Measurements from ENCODE around the gene PACSIN3.
A peak's percentile ranks its signal among the peaks of the same experiment; 100 is the strongest.

PACSIN3 gene

DNA sequence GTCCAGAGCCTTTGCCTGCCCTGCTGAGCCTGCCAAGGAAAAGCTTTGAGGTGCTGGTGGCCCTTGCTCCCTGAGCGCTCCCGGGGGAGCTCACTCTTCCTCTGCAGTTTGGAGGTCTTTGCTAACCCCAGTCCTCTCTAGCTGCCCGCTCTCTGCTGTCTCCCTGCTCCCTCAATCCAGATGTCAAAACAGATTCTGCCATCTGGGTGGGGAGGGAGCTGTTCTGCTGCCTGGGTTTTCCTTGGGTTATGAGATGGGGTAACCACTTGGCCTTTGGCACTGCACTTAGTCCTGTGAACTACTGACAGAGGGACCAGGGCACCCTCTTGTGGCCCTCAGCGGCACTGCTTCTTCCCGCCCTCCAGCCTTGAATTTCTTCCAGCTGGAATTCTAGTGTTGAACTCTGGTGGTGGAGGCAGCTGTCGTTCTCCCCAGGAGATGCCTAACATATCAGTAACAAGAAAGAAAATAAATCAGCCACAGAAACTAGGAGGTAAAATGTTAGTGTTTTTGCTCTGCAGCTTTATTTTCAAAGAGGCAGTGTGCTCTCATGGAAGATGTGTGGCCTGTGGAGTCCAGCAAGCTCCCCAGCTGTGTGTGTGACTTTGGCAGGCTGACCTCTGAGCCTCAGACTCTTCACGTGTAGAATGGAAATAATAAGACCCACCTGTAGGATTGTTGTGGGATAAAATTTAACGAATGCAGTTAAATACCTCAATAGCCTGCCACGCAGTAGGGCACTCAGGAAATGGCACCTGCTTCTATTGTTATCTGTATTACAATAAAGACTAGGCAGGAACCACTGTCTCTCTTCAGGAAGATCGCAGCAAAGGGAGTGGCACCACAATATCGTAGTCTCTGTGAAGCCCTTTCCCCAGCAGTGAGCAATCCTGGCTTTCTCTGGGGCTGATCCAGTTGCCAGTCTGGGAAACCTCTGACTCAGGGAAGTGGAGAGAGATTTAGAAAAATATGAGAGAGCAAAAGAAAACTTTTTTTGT lies 33.0 kb downstream of the PACSIN3 start:
- peak; percentile 50 for ATAC-seq
- peak; percentile 68 for DNase-seq

DNA sequence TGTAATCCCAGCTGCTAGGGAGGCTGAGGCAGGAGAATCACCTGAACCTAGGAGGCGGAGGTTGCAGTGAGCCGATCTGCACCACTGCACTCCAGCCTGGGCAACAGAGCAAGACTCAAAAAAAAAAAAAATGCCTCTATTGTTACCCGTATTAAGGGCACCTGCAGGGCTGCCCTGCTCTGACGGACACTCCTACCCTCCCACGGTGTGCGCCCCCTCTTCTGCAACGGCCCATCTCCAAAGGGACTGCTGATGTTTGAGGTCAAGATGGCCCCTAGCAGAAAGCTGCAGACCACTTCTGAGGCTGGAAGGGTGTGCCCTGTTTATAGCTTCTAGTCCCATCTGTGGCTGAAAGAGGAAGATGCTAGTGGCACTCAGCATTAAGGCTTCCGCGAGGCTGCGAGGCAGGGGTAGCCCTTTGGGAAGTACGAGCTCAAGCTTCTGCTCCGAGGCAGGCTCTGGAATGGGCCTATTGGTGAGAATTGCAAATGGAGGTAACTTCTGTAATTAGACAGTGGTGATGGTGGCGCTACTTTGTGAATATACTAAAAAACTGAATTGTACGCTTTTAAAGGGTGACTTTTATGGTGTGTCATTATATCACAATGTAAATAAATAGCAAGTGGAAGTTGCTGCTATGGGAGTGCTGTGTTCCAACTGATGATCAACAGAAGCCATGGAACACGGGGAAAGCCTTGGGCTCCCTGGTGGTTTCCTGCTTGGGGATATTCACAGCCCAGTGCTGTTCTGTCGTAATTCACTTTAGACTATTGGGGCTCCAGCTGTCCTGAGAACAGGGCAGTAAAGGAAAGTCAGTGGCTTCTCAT lies 33.9 kb downstream of the PACSIN3 start:
- no peak for DNase-seq
- ATAC-seq = no peak

DNA sequence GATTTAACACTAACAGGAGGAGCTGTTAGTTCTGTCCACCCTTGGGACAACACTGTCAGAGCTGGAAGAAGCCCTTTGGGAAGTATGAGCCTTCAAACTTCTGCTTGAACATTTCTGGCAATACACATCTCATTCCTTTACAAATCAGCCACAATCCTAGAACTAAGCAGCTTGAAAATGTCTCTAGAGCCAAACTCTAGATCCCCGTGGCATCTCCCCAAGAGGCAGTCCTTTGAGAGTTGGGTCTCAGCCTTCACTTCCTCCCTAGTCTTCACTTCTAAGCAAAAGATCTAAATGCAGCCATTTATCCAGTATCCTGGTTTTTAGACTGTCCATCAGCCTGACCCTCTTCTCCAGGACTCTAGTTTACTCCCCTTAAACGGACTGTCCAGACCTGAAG lies 36.5 kb downstream of the PACSIN3 start:
- DNase-seq (no peak), ATAC-seq (no peak)

DNA sequence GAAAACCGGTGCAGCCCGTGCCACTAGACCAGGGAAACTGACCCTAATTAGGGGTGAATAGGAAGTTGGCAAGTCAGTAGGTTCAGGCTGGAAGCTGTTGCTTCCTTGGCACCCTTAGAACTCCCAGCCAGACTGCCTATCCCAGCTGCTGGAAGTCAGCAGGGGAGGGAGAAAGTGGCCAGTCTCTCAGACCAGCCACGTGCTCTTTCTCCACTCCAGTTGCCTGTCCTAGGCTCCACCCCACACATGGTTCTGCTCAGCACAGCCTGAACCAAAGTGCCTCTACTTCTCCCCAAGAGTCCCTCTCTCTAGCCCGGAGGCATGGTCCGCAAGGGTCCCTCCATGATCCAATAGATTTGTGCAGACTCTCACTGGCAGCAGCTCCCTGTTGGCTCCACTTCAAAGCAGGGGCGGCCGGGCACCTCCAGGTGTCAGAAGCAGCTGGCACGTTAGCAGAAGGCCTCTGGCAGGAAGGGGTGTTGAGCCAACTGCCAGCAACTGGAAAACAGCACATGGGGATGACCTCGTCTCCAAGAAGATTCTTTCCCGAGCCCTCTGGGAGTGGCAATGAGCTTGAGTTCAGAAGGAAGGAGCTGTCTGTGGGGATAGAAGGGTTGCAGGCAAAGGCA lies 37.2 kb downstream of the PACSIN3 start:
- ATAC-seq (no peak), DNase-seq (no peak)

DNA sequence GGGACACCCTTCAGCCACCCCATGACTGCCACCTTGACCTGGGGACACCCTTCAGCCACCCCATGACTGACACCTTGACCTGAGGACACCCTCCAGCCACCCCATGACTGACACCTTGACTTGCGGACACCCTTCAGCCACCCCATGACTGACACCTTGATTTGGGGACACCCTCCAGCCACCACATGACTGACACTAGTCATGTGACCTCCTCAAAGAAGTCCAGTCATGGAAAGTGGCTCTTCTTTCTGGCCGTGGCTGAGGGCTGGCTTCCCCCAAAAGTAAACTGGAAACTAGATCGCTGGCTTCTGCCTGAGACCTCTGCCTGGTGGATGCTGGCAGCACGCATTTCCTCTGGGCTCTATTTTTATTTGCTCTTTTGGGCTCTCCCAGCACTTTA lies 38.0 kb downstream of the PACSIN3 start:
- DNase-seq = no peak
- ATAC-seq = no peak

DNA sequence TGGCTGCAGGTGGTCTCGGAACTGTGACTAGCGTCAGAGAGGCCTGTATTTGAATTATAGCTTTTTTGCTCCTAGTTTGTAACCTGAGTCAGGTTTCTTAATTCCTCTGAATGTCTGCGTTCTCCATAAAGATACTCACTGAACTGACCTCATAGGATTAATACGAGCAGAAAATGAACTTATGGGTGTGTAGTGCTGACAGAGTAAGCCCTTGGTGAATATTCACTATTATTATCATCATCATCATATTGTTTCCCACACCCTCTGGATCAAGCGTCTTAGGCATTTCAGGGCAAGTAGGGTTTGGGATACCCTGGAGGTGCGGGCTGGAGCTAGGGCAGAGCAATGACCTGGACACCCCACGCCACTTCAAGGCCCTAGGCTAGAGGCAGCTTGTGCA lies 38.6 kb downstream of the PACSIN3 start:
- DNase-seq = no peak
- ATAC-seq = no peak

DNA sequence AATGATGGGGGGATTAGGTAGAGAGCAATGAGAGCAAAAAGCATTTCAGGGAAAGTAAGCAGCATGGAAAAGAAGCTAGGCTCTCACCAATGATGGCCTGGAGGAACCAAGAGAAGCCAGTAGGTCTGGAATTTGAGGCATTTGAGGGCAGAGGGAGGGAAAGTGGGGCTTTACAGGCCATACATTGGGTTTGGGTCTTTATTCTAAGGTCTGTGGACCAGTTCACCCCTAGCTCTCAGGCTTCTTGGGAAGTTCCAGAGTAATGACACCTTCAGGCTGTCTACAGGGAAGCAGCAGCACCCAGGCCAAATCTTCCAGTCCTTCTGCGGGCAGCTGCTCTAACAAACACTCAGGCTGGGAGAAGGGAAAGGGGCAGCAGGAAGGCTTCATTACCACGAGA lies 39.0 kb downstream of the PACSIN3 start:
- DNase-seq (no peak), ATAC-seq (no peak)

DNA sequence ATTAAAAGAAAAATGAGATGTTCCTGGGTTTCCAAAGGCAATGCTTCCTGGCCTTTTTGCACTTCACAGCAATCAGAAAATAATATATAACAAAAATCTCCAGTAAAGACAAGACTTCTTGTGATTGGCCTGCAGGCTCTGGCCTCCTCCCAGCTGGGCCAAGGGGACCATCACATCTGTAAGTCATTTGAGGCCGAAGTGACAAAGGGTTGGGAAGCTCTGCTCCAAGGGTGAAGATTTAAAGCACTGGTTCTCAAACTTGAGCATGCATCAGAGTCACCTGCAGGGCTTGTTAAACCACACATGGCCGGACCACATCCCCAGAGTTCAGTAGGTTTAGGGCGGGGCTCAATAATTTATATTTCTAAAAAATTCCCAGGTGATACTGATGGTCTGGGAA lies 41.7 kb downstream of the PACSIN3 start:
- no peak for ATAC-seq
- DNase-seq = no peak

DNA sequence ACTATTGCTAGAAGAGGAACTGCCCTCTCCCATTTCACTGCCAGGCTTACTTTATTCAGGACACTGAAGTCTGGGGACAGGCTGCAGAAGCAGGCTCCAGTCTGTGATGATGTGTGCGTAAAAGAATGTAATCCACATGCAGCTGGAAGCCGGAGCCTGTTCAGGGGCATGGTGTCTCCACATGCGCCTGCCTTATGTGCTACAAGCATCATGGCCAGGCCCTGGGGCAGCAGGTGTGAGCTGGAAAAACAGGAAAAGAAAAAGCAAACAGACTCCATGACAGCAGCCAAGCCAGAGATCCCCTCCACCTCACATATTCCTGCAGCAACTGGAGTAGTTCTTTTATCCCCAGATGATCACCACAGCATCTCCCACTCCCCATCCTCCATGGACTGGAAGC lies 42.9 kb downstream of the PACSIN3 start:
- no peak for ATAC-seq
- DNase-seq = no peak

DNA sequence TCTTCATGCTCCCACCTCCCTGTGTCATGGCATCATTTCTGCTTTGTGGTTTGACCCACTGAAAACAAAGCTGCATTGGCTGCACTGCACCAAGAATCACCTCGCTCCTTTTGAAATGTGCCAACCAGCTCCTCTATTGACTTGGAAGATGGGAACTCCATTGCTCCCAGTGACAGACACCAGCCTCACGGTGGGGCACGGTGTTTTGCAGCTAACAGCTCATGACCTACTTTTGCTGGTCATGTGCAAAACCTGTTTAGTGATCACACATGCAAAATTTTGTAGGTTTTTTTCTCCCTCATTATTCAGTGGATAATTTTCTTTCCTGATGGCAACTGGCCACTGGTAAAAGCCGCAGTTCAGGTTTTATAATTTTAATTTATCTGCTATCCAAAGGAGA lies 46.4 kb downstream of the PACSIN3 start:
- ATAC-seq (no peak), DNase-seq (no peak)

DNA sequence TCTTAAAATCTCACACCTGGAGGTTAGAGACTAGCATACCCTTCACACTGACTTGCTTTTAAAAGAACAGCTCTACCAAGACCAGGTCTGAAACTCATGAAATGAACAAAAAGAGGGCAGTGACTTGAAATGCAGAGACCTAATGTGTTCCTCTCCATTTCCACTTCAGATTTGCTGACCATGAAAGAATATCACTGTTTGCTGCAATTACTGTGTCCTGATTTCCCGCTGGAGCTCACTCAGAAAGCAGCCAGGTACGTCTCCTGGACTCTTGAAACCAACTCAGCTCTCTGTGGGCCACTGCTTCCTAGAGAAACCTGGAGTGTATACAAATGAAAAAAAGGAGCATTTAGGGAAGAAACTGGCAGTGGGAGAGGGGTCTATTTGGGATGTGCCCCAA lies 48.8 kb downstream of the PACSIN3 start:
- no peak for DNase-seq
- no peak for ATAC-seq

DNA sequence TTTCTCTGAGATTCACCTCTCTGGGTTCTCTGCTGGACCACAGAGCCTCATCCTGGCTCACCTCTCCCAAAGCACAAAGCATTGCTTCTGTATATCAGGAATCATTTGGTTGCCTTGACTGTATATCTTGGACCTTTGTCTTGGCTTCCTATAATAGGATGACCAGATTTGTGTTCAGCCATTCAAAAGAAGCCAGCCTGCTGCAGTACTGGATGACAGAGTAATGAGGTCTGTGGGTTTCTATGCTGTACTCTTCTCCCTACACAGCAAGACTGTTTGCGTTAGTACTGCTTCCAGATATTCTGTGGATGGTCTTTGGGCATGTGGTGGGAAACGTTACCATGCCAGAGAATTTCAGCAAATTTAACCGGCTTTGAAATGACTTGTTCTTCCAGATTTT lies 49.3 kb downstream of the PACSIN3 start:
- no peak for ATAC-seq

DNA sequence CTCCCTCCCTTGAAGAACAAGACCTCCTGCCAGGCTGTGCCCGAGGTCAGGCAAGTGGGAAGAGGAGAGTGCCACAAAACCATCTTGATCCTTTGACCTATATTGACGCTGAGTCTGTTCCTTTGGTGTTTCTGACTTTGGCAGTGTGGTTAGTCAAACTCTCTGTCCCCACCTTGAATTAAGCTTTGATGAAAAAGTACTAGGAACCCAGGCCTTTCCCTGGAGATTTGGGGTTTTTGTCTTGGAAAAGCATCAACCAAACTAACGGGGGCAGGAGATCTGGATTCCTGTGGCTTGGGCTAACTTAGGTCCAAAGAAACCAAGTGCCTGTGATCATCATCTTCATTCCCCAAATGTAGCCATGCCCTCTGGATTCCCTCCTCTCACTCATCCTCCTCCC lies 49.9 kb downstream of the PACSIN3 start:
- DNase-seq = no peak
- ATAC-seq = no peak

More for the DNA sequence above, 49.3 kb downstream of the PACSIN3 start:
- DNase-seq = no peak

DNA sequence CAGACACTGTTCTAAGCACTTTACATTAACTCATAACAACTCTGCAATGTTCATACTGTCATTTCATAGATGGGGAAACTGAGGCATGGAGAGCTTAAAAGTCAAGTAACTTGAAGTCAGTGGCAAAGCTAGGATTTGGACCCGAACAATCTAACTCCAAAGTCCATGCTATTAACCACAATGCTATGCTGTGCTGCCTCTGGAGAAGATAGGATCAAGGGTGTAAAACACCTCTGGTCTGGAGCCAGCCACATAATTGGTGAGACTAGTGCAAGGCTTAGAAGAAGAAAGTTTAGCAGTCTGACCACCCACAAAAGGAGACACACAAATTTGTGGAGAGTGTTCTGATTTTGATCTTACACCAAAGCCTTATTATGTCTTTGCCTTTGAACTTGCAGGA lies 53.3 kb downstream of the PACSIN3 start:
- no peak for DNase-seq
- ATAC-seq = no peak

DNA sequence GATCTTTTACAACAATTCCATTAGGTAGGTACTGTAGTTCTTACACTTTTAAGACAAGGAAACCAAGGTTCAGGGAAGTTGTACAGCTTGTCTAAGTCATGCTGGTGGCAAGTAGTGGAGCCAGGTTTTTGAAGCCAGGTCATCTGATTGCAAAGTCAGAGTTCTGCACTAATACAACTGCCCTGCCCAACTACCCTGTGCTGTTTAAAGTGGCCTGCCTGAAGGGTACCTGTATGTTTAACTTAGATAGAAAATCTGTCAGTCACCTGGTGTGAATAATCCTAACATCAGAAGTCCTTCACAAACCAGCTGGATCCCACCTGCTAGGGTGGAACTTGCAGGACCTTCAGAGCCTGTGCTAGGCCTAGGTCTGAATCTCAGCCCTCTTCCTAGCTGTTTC lies 53.7 kb downstream of the PACSIN3 start:
- no peak for DNase-seq
- no peak for ATAC-seq

DNA sequence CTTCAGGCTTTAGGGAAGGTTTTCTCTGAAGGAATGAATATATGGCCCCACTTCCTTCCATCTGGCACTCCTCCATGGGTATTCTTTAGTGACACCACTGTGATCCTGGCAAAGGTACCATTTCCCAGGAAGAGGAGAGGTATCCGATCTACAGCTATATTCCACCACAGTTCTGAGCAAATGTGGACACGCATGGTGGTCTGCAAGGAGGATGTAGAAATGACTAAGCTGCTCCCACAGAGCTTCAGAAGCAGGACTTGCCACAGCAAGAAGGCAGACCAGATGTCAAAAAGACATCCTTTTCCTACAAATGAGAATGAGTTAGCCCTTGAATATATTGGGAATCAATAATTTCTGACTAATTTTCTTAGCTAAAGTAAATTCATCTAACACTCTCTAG lies 55.1 kb downstream of the PACSIN3 start:
- no peak for DNase-seq
- no peak for ATAC-seq

DNA sequence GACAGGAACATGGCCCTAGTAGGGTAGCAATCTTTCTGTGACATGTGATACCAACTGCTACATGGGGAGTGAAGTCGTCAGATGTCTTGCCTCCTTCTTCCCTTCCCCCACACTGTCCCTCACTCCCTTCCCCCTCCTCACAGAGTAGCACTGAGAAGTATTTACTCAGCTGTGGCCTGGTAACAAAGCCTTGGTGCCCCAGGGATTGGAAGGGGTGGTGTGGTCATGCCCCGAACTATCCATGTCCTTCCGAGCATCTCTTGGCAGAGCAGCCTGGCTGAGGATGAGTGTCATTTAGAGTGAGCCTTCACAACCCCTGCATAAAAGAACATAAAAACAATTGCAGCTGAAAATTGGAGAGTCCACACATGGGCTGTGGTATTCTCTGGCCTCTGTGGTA lies 55.7 kb downstream of the PACSIN3 start:
- DNase-seq (no peak), ATAC-seq (no peak)

Data from stimulated activated naive CD8-positive, alpha-beta T cell treated with anti-CD3 and anti-CD28 coated beads, Interleukin-15, Interleukin-2, amounts not matched to agents 100 U/mL and 50 U/mL, for 24 hours (primary cell).